Activated CD4-positive, alpha-beta T cell treated with anti-CD3 and anti-CD28 coated beads for 36 hours (primary cell): ENCODE data around the gene CRYBG1. TPM values are rescaled to one million over a fixed set of nuclear protein-coding genes. Genes with fewer than 3 reads are reported as not detected.
A peak's percentile ranks its signal among the peaks of the same experiment; 100 is the strongest.
"Not testable (repeated sequence)": the region's sequence is repeated elsewhere in the genome, so short reads cannot be mapped to it uniquely, and the experiment has no call there.

Experiments
- ATAC-seq: fragments of 200-7000 bp; cut with Tn5 transposase; one replicate; pipeline ENCODE4 v1.10.0; 2021; ENCODE audit warnings: mild to moderate bottlenecking, moderate library complexity
- CTCF ChIA-PET: fragments of 350-600 bp; sonication (Branson Sonifier 250); formaldehyde crosslinking; loops from one replicate; lab custom pipeline; 2021; ENCODE audit warnings: antibody characterized with exemption; lab: Charles Lee
- POLR2A ChIA-PET: fragments of 350-600 bp; sonication (Branson Sonifier 250); formaldehyde crosslinking; loops from one replicate; lab custom pipeline; 2021; ENCODE audit warnings: antibody characterized with exemption, inconsistent platforms; lab: Charles Lee
- DNase-seq: peaks from one replicate; pipeline ENCODE4 v3.0.0-alpha.2; 2020
- H3K27ac Mint-ChIP-seq: one replicate; pipeline ENCODE4 v1.8.0; 2021; ENCODE audit warnings: mixed read lengths
- H3K27me3 Mint-ChIP-seq: one replicate; pipeline ENCODE4 v1.8.0; 2021; ENCODE audit warnings: mixed read lengths
- H3K36me3 Mint-ChIP-seq: one replicate; pipeline ENCODE4 v1.8.0; 2021; ENCODE audit warnings: low read depth, mixed read lengths
- H3K4me1 Mint-ChIP-seq: one replicate; pipeline ENCODE4 v1.8.0; 2021; ENCODE audit warnings: mixed read lengths
- H3K4me3 Mint-ChIP-seq: one replicate; pipeline ENCODE4 v1.8.0; 2021; ENCODE audit warnings: mild to moderate bottlenecking, moderate library complexity, mixed read lengths
- H3K9me3 Mint-ChIP-seq: one replicate; pipeline ENCODE4 v1.8.0; 2021; ENCODE audit warnings: low read depth, mixed read lengths
- intact Hi-C, 2 experiments: fragments of 100-400 bp; cut with DNase I in 1 of 2; cut with micrococcal nuclease in 1 of 2; formaldehyde crosslinking; loops; one replicate each; pipeline versions ENCODE4 v1.14.2 to v1.15.1; 2022 to 2024; cut with DNase I, micrococcal nuclease
- total RNA-seq, 2 experiments: library from RNA; stranded (reverse); gene quantifications; one replicate each; pipeline ENCODE4 v1.2.3, GENCODE V29; 2021

CRYBG1 gene
- total RNA-seq, 2 experiments from 2014 or later: 26.2 to 26.6 TPM

DNA sequence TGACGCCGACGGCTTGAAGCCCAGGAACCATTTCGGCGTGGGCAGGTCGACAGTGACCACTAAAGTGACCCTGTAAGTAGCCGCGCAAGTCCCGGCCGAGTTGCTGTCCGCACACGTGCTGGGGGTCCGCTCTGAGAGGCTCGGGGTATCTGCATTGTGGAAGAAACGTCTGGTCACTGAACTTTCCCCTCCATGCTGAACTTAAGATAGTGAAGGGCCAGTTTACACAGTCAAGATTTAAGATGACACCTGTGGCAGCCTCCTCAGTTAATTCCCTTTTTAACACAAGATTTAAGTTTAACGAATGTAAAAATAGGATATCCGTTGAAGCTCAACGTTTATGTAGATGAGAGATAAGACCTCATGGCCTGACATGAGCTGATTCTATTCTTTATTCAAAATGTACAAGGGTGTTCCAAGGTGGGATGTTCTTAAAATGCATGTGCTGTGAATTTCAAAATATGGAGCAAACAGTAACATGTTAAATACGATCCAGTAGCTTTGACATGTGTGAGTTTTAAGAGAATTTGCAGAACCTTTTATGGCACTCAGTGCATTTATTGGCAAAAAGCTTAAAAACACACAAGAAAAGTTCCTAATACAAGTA is 152.6 kb downstream of the CRYBG1 start:
- Mint-ChIP-seq H3K27ac (peak overlapping the region; percentile 93), H3K9me3 (no peaks in the 10 kb centered on the region), H3K27me3 (peaks cover 5% of the 10 kb centered on the region), H3K4me3 (peak overlapping the region; percentile 87), H3K36me3 (peaks cover 10% of the 10 kb centered on the region), H3K4me1 (peaks cover 54% of the 10 kb centered on the region)
- DNase-seq (no peak), ATAC-seq (no peak)
- POLR2A ChIA-PET: interaction anchor here (0.6 to 3.1 kb wide), 6 partner anchors 8 to 430 kb away, joined by 3 to 29 read pairs (median 6); no protein-coding TSS in a partner anchor
- CTCF ChIA-PET: interaction anchor here (0.6 to 5.9 kb wide), 19 partner anchors 9 to 90 kb away, joined by 3 to 43 read pairs (median 5); no protein-coding TSS in a partner anchor
- intact Hi-C loops: loop anchor here (1.0 to 10.0 kb wide), 11 partner anchors 7 to 1782 kb away; partner anchors contain the start of genes ATG5 (in 2 of the 2), AFG1L (in 1 of the 2), QRSL1 (in 1 of the 2) and RTN4IP1 (in 1 of the 2)

DNA sequence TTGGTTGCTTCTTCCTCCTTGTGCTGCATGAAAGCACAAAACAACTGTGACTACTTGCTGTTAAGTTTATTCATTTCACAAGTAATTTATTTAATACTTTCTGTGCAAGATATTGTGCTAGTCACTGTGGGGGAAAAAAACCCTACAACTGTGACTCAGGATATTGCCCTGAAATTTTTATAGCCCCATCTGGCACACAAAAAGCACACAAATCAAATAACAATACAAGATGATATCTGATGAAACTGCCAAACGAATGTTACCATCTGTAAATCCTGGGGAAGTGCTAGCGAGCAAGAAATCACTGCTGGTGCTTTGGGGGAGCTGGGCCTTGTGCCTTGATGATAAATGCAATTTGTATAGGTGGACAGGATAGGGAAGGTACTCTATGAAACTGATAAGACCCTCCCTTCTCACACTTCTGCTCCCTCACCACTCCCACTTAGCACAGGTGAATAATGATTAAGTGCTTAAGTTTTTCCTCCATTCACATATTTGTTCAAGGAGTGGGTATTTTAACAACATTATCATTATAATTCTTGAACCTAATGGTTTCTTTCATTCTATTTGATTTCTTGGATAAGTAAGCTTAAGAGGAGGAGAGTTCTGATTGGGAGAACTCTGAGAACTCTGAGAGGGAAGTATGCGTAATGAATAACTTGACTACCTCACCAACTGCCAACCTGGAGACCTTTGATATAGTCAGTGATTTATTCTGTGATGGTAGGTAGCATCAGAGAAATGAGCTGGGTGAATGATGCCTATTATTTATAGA is 153.5 kb downstream of the CRYBG1 start:
- Mint-ChIP-seq H3K4me1 (peaks cover 60% of the 10 kb centered on the region), H3K36me3 (peaks cover 15% of the 10 kb centered on the region), H3K9me3 (no peaks in the 10 kb centered on the region), H3K27ac (peak overlapping the region; percentile 93), H3K27me3 (peaks cover 3% of the 10 kb centered on the region), H3K4me3 (peak overlapping the region; percentile 87)
- ATAC-seq (peak; percentile 11), DNase-seq (no peak)
- ChIA-PET CTCF (interaction anchor here (0.6 to 5.9 kb wide), 13 partner anchors 8 to 69 kb away, joined by 3 to 43 read pairs (median 5); no protein-coding TSS in a partner anchor), POLR2A (no interaction called here)
- intact Hi-C loops: loop anchor here (2.0 to 10.0 kb wide), 8 partner anchors 23 to 1781 kb away; partner anchors contain the start of genes ATG5 (in 2 of the 2), AFG1L (in 1 of the 2), QRSL1 (in 1 of the 2) and RTN4IP1 (in 1 of the 2)

DNA sequence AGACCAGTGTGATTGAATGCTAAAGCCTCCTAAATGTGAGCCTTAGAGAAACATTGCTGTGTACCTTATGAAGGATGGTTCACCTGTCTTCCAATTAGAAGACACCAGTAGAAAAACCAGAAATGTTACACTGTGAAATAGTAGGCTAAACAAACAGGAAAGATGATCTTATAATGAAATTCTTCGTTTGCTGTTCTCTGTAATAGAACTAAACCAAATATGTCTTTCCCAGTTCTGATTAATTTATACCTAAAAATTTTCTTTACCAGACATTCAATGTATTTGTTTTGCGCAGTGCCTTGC is 154.0 kb downstream of the CRYBG1 start:
- peak overlapping the region; percentile 87 for H3K4me3 Mint-ChIP-seq
- ChIA-PET CTCF (interaction anchor here (0.6 to 5.9 kb wide), 7 partner anchors 8 to 69 kb away, joined by 3 to 43 read pairs (median 5); no protein-coding TSS in a partner anchor), POLR2A (no interaction called here)
- no peak for DNase-seq
- no peaks in the 10 kb centered on the region for H3K9me3 Mint-ChIP-seq
- peaks cover 62% of the 10 kb centered on the region for H3K4me1 Mint-ChIP-seq
- peaks cover 3% of the 10 kb centered on the region for H3K27me3 Mint-ChIP-seq
- peaks cover 18% of the 10 kb centered on the region for H3K36me3 Mint-ChIP-seq
- intact Hi-C loops: loop anchor here (5.0 to 10.0 kb wide), 6 partner anchors 43 to 1780 kb away; partner anchors contain the start of genes ATG5 (in 2 of the 2), AFG1L (in 1 of the 2), QRSL1 (in 1 of the 2) and RTN4IP1 (in 1 of the 2)
- H3K27ac Mint-ChIP-seq: peak overlapping the region; percentile 93
- no peak for ATAC-seq

DNA sequence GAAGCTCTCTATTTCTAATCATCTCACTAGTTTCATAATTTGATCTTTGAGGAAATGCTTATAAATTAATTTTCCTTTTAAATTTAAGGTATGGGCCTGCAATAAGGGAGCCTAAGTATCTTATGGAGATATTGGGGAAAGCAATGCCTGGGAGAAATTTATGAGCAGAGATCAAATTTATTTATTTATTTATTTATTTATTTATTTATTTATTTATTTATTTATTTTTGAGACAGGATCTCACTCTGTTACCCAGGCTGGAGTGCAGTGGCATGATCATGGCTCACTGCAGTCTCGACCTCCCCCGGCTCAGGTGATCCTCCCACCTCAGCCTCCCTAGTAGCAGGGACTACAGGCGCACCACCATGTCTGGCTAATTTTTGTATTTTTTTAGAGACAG is 155.1 kb downstream of the CRYBG1 start:
- ATAC-seq, H3K27me3 Mint-ChIP-seq, DNase-seq, POLR2A ChIA-PET, H3K27ac Mint-ChIP-seq, H3K9me3 Mint-ChIP-seq: not testable (repeated sequence)
- peaks cover 60% of the 10 kb centered on the region for H3K4me1 Mint-ChIP-seq
- peak overlapping the region; percentile 87 for H3K4me3 Mint-ChIP-seq
- intact Hi-C loops: loop anchor here (5.0 to 10.0 kb wide), 4 partner anchors 418 to 1779 kb away; partner anchors contain the start of genes AFG1L (in 1 of the 2) and SEC63 (in 1 of the 2)
- CTCF ChIA-PET: interaction anchor here (1.5 kb wide), 1 partner anchor 70 kb away, joined by 3 read pairs; no protein-coding TSS in a partner anchor
- H3K36me3 Mint-ChIP-seq: peaks cover 27% of the 10 kb centered on the region

DNA sequence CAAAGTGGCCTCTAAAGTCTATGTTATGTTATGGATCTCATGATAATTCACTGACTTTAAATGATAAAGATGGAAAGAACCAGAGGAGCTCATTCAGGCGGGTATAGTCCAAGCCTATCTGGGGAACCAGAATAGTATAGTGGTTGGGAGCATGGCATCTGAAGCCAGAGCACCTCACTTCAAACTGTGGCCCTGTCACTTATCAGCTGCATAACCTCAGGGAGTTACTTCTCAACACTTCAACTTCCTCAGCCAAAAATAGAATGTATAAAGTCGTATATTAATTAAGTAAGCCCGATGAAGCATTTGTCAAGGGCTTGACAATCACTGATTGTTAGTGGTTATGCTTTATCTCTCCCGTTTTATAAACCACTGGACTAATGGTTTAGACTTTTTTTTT is 156.1 kb downstream of the CRYBG1 start:
- no peaks in the 10 kb centered on the region for H3K27me3 Mint-ChIP-seq
- H3K9me3 Mint-ChIP-seq: no peaks in the 10 kb centered on the region
- peak overlapping the region; percentile 72 for H3K27ac Mint-ChIP-seq
- CTCF ChIA-PET: interaction anchor here (0.6 to 1.5 kb wide), 4 partner anchors 18 to 1727 kb away, joined by 3 read pairs; no protein-coding TSS in a partner anchor
- no peak for ATAC-seq
- intact Hi-C loops: loop anchor here (5.0 to 10.0 kb wide), 4 partner anchors 419 to 1778 kb away; partner anchors contain the start of genes AFG1L (in 1 of the 2) and SEC63 (in 1 of the 2)
- H3K4me1 Mint-ChIP-seq: peaks cover 58% of the 10 kb centered on the region
- DNase-seq: no peak
- POLR2A ChIA-PET: no interaction called here
- peaks cover 31% of the 10 kb centered on the region for H3K36me3 Mint-ChIP-seq
- H3K4me3 Mint-ChIP-seq: peak overlapping the region; percentile 57

DNA sequence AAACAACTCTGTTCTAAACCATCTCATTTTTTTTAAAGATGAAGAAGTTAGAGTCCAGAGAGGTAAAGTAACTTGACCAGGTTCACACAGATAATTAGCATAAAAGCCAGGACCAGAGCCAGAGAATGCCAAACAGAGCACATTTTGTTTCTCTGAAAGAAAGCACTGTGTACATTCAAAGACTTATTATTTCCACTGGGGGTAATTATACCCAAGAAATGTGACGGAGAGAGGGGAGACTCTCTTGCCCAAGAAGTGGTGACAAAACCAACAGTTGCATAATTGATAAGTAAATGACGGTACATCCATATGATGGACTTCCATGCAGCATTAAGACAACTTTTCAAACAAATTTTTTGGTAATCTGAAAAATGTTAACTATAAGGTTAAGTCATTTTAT is 157.2 kb downstream of the CRYBG1 start:
- Mint-ChIP-seq H3K9me3 (no peaks in the 10 kb centered on the region), H3K4me1 (peaks cover 67% of the 10 kb centered on the region), H3K4me3 (peak overlapping the region; percentile 88), H3K27ac (peak overlapping the region; percentile 83), H3K36me3 (peaks cover 38% of the 10 kb centered on the region), H3K27me3 (no peaks in the 10 kb centered on the region)
- ChIA-PET CTCF (no interaction called here), POLR2A (no interaction called here)
- DNase-seq (no peak), ATAC-seq (no peak)
- intact Hi-C loops: loop anchor here (2.0 to 10.0 kb wide), 5 partner anchors 420 to 1777 kb away; partner anchors contain the start of genes AFG1L (in 1 of the 2), MTRES1 (in 1 of the 2) and SEC63 (in 1 of the 2)

DNA sequence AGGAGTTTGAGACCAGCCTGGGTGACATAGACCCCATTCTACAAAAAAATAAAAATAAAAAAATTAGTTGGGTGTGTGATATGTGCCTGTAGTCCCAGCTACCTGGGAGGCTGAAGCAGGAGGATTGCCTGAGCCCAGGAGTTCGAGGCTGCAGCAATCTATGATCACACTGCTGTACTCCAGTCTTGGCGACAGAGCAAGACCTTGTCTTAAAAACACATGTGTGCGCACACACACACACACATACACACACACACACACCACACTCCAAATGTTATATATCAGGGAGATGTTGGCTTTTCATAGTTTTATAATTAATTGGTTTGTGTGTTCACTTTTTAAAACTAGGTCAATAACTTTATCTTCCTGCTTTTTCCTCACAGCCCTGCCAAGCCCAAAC is 158.2 kb downstream of the CRYBG1 start:
- H3K27ac Mint-ChIP-seq: peak overlapping the region; percentile 99
- peak overlapping the region; percentile 88 for H3K4me3 Mint-ChIP-seq
- H3K36me3 Mint-ChIP-seq: peaks cover 38% of the 10 kb centered on the region
- POLR2A ChIA-PET: interaction anchor here (0.5 to 3.6 kb wide), 4 partner anchors 7 to 646 kb away, joined by 3 to 29 read pairs (median 10); no protein-coding TSS in a partner anchor
- CTCF ChIA-PET: interaction anchor here (1.0 to 2.6 kb wide), 5 partner anchors 8 to 48 kb away, joined by 3 to 12 read pairs (median 6); no protein-coding TSS in a partner anchor
- intact Hi-C loops: loop anchor here (2.0 to 10.0 kb wide), 5 partner anchors 421 to 1776 kb away; partner anchors contain the start of genes AFG1L (in 1 of the 2), MTRES1 (in 1 of the 2) and SEC63 (in 1 of the 2)
- H3K27me3 Mint-ChIP-seq: no peaks in the 10 kb centered on the region
- ATAC-seq (no peak), DNase-seq (no peak)
- H3K9me3 Mint-ChIP-seq: no peaks in the 10 kb centered on the region
- peaks cover 72% of the 10 kb centered on the region for H3K4me1 Mint-ChIP-seq

DNA sequence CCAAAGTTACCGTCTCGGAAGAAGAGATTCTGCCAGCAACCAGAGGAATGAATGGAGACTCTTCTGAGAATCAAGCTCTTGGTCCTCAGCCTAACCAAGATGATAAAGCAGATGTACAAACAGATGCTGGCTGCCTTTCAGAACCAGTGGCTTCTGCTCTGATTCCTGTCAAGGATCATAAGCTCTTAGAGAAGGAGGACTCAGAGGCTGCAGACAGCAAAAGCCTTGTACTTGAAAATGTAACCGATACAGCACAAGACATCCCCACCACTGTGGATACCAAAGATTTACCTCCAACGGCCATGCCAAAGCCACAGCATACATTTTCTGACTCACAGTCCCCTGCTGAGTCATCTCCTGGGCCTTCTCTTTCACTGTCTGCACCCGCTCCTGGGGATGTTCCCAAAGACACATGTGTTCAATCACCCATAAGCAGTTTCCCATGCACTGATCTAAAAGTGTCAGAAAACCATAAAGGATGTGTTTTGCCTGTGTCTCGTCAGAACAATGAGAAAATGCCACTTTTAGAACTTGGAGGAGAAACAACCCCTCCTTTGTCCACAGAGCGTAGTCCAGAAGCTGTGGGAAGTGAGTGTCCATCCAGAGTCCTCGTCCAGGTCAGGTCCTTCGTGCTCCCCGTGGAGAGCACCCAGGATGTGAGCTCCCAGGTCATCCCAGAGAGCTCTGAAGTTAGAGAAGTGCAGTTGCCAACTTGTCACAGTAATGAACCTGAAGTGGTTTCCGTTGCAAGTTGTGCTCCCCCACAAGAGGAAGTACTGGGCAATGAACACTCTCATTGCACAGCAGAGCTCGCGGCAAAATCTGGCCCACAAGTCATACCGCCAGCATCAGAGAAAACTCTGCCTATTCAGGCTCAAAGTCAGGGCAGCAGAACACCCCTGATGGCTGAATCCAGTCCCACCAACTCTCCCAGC is 159.2 kb downstream of the CRYBG1 start:
- peak overlapping the region; percentile 99 for H3K27ac Mint-ChIP-seq
- peak overlapping the region; percentile 88 for H3K4me3 Mint-ChIP-seq
- intact Hi-C loops: loop anchor here (1.0 to 10.0 kb wide), 18 partner anchors 7 to 1775 kb away; partner anchors contain the start of genes SCML4 (in 2 of the 2), AFG1L (in 1 of the 2), MTRES1 (in 1 of the 2) and QRSL1 (in 1 of the 2)
- peak; percentile 66 for ATAC-seq
- H3K4me1 Mint-ChIP-seq: peaks cover 71% of the 10 kb centered on the region
- no peaks in the 10 kb centered on the region for H3K27me3 Mint-ChIP-seq
- POLR2A ChIA-PET: interaction anchor here (0.5 to 3.6 kb wide), 8 partner anchors 8 to 647 kb away, joined by 3 to 29 read pairs (median 3); partner anchors contain the start of gene ATG5
- H3K36me3 Mint-ChIP-seq: peaks cover 37% of the 10 kb centered on the region
- no peaks in the 10 kb centered on the region for H3K9me3 Mint-ChIP-seq
- CTCF ChIA-PET: interaction anchor here (0.8 to 2.6 kb wide), 10 partner anchors 9 to 47 kb away, joined by 3 to 12 read pairs (median 4); no protein-coding TSS in a partner anchor
- DNase-seq: peak; percentile 89

DNA sequence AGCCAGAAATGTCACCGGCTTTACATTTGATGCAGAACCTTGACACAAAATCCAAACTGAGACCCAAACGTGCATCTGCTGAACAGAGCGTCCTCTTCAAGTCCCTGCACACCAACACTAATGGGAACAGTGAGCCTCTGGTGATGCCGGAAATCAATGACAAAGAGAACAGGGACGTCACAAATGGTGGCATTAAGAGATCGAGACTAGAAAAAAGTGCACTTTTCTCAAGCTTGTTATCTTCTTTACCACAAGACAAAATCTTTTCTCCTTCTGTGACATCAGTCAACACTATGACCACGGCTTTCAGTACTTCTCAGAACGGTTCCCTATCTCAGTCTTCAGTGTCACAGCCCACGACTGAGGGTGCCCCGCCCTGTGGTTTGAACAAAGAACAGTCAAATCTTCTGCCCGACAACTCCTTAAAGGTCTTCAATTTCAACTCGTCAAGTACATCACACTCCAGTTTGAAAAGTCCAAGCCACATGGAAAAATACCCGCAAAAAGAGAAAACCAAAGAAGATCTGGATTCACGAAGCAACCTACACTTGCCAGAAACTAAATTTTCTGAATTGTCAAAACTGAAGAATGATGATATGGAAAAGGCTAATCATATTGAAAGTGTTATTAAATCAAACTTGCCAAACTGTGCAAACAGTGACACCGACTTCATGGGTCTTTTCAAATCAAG is 160.3 kb downstream of the CRYBG1 start:
- H3K4me3 Mint-ChIP-seq: peak overlapping the region; percentile 88
- ChIA-PET CTCF (interaction anchor here (0.6 to 2.9 kb wide), 10 partner anchors 8 to 1090 kb away, joined by 3 to 20 read pairs (median 6); no protein-coding TSS in a partner anchor), POLR2A (interaction anchor here (0.6 to 3.6 kb wide), 6 partner anchors 9 to 196 kb away, joined by 3 to 29 read pairs (median 4); partner anchors contain the start of gene ATG5)
- no peaks in the 10 kb centered on the region for H3K9me3 Mint-ChIP-seq
- DNase-seq: peak; percentile 90
- H3K27ac Mint-ChIP-seq: peak overlapping the region; percentile 99
- no peaks in the 10 kb centered on the region for H3K27me3 Mint-ChIP-seq
- peak; percentile 68 for ATAC-seq
- peaks cover 40% of the 10 kb centered on the region for H3K36me3 Mint-ChIP-seq
- peaks cover 73% of the 10 kb centered on the region for H3K4me1 Mint-ChIP-seq
- intact Hi-C loops: loop anchor here (1.0 to 10.0 kb wide), 17 partner anchors 9 to 1304 kb away; partner anchors contain the start of genes SCML4 (in 2 of the 2), ATG5 (in 1 of the 2), QRSL1 (in 1 of the 2) and RTN4IP1 (in 1 of the 2)
